BE2C (cell line): ENCODE measurements around the gene PDE3A.

ENCODE experiments used
- DNase-seq: peaks from one replicate; pipeline ENCODE4 v3.0.0-alpha.2; 2020
- H3K27me3 ChIP-seq: fragments of 250-450 bp; sonication (Bioruptor Pico); 2 replicates; pipeline ENCODE4 v1.5.1; 2020; ENCODE audit warnings: mild to moderate bottlenecking
- H3K36me3 ChIP-seq: fragments of 250-450 bp; sonication (Bioruptor Pico); 2 replicates; pipeline ENCODE4 v1.5.1; 2020; ENCODE audit warnings: mild to moderate bottlenecking
- H3K4me1 ChIP-seq: fragments of 250-450 bp; sonication (Bioruptor Pico); 2 replicates; pipeline ENCODE4 v1.5.1; 2020
- H3K4me3 ChIP-seq: 2 replicates; pipeline ENCODE4 v1.5.1; 2011; ENCODE audit warnings: low read depth, low read length
- H3K9me3 ChIP-seq: fragments of 250-450 bp; sonication (Bioruptor Pico); 2 replicates; pipeline ENCODE4 v1.5.1; 2020
- TF ChIP-seq, protein P1 (sequence below): IDR thresholded peaks from 2 replicates; pipeline ENCODE4 v1.5.1; 2012; ENCODE audit warnings: mild to moderate bottlenecking, low read depth, low read length

Gene PDE3A

DNA sequence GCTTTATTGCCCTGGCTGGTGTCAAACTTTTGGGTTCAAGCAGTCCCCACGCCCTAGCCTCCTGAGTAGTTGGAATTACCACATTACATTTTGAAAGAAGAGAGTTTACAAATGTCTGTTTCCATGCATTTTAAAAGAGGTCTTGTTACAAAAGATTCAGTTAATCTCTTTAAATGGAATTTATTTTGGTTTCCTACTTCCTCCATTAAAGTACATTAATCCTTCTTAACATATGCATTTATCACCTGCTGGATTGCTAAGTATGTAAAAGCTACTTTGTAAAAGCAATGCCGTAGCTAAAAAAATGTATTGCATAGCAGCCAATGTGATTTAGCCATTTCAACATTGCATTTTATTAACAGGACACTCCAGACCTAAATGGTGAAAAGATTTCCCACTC, 80.4 kb downstream of the PDE3A start:
- Histone ChIP-seq H3K27me3 (no peaks in the 10 kb centered on the region; the same call in 1 of the 2 replicates), H3K36me3 (no peaks in the 10 kb centered on the region), H3K4me3 (no peak overlapping the region), H3K4me1 (no peaks in the 10 kb centered on the region), H3K9me3 (no peaks in the 10 kb centered on the region)
- TF ChIP-seq, protein P1, sequence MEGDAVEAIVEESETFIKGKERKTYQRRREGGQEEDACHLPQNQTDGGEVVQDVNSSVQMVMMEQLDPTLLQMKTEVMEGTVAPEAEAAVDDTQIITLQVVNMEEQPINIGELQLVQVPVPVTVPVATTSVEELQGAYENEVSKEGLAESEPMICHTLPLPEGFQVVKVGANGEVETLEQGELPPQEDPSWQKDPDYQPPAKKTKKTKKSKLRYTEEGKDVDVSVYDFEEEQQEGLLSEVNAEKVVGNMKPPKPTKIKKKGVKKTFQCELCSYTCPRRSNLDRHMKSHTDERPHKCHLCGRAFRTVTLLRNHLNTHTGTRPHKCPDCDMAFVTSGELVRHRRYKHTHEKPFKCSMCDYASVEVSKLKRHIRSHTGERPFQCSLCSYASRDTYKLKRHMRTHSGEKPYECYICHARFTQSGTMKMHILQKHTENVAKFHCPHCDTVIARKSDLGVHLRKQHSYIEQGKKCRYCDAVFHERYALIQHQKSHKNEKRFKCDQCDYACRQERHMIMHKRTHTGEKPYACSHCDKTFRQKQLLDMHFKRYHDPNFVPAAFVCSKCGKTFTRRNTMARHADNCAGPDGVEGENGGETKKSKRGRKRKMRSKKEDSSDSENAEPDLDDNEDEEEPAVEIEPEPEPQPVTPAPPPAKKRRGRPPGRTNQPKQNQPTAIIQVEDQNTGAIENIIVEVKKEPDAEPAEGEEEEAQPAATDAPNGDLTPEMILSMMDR, result no peak
- no peak for DNase-seq

DNA sequence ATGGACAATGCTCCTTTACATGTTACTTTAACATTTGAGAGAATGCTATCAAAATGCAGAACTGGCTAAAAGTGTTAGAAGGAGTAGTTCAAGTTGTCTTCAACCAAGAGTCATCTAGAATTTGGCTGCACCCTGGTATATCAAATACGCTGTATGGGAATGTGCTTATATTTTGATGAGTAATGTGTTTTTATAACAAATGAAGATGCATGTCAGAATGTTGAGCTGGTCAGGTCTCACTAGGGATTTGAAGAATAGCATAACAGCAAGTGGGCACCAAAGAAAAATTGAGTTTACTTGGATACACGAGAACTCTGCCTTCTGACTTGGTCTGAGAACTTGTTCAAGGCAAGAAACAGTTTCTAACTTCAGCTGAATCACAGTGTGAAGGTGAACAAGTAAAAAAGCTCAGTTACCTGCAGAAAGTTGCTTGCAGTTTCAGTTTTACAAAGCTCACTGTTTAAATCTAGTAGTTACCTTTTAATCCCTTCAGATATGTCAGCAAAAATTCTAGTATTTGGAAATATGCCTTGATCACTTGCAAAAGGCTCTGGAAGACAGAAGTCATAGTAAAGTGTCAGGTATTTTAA, 82.3 kb downstream of the PDE3A start:
- no peaks in the 10 kb centered on the region for H3K9me3 ChIP-seq
- TF ChIP-seq, protein P1, result no peak
- H3K4me1 ChIP-seq, result no peaks in the 10 kb centered on the region
- no peak for DNase-seq
- H3K27me3 ChIP-seq, result no peaks in the 10 kb centered on the region; the same call in 1 of the 2 replicates
- H3K4me3 ChIP-seq, result no peak overlapping the region
- H3K36me3 ChIP-seq, result no peaks in the 10 kb centered on the region

DNA sequence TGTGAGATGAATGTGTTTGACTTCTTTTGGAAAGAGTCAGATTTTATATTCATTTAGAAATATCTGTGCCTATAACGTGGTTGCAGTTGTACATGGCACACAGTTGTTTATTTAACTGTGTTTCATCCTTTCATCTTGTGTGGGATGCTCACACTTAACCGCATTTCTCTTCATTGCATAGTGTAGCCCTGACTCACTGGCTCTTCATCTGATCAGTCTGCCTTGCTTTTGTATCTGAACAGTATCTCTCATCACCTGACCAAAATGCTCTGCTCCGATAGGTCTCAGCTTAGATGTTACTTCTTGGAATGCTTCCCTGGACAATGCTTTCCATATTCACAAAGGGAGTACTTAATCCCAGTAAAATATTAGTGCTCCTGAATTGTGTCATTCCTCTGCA, 83.4 kb downstream of the PDE3A start:
- Histone ChIP-seq H3K9me3 (no peaks in the 10 kb centered on the region), H3K4me3 (no peak overlapping the region), H3K27me3 (no peaks in the 10 kb centered on the region), H3K4me1 (no peaks in the 10 kb centered on the region), H3K36me3 (no peaks in the 10 kb centered on the region)
- no peak for DNase-seq
- TF ChIP-seq, protein P1, result no peak

DNA sequence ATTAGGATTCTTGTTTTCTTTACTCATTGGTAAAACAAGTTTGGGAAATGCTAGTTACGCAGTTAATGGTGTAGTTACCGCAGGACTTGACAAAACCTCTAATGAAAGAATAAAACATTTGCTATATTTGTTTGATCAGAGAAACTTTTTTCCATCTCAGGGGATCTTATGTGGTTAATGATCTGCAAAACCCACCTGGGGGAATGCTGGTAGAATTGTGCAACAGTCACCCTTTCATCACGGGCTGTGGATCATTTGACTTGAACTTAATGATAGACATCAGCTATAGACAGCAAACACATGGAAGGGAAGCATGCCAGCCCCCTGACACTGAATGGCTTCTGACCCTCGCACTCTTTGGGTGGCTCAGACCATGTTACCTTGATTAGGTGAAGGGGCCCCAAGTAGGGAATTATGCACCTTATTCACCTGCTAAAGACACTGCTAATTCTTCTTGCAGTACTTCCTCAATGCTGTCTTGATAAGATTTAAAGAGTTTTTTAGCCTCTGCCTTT, 84.2 kb downstream of the PDE3A start:
- TF ChIP-seq, protein P1, result no peak

DNA sequence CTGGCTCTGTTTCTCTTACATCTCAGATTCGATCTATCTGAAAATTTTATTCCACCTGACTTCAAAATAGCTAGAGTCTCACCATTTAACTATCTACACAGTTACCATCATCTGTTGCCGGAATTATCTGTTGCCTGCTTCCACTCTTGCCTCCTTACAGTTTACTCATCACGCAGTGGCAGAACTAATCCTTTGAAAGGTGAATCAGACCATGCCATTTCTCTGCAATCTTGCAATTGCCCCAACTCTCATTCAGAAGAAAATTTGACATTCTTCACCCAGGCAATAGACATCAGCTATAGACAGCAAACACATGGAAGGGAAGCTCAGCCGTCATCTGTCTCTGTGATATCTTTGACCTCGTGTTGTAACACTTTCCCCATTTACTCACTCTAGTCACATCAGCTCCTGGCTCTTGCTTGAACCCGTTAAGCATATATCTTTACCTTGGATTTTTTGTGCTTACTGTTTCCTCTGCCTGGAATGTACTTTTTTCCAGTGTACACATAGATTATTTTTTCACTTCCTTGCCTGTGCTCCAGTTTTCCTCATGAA, 85.5 kb downstream of the PDE3A start:
- DNase-seq, result no peak
- Histone ChIP-seq H3K9me3 (no peaks in the 10 kb centered on the region), H3K27me3 (no peaks in the 10 kb centered on the region), H3K4me3 (no peak overlapping the region), H3K4me1 (no peaks in the 10 kb centered on the region), H3K36me3 (no peaks in the 10 kb centered on the region)
- TF ChIP-seq, protein P1, result no peak

More for the DNA sequence above, 84.2 kb downstream of the PDE3A start:
- DNase-seq, result no peak
- H3K4me3 ChIP-seq, result no peak overlapping the region
- H3K4me1 ChIP-seq, result no peaks in the 10 kb centered on the region
- no peaks in the 10 kb centered on the region for H3K27me3 ChIP-seq
- H3K36me3 ChIP-seq, result no peaks in the 10 kb centered on the region
- H3K9me3 ChIP-seq, result no peaks in the 10 kb centered on the region

DNA sequence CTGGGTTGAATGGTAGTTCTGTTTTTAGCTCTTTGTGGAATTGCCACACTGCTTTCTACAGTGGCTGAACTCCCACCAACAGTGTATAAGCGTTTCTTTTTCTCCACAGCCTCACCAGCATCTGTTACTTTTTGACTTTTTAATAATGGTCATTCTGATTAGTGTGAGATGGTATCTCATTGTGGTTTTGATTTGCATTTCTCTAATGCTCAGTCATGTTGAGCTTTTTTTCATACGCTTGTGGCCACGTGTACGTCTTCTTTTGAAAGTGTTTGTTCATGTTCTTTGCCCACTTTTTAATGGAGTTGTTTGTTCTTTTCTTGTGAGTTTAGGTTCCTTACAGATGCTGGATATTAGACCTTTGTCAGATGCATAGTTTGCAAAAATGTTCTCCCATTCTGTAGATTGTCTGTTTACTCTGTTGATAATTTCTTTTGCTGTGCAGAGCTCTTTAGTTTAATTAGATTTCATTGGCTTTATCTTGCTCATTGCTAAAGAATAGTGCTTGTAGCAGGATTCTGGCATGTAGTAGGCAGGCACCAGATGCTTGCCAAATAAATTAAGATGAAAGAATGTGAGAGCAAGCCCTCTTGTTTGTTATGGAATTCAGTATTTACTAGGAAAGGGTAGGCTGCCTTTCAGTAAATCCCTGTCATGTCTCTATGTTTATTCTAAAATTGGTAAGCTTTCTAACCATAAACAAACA, 86.8 kb downstream of the PDE3A start:
- TF ChIP-seq, protein P1, result no peak
- no peak overlapping the region for H3K4me3 ChIP-seq
- no peak for DNase-seq

More for the DNA sequence above, 86.8 kb downstream of the PDE3A start:
- no peaks in the 10 kb centered on the region for H3K27me3 ChIP-seq
- no peaks in the 10 kb centered on the region for H3K9me3 ChIP-seq
- H3K4me1 ChIP-seq, result no peaks in the 10 kb centered on the region
- no peaks in the 10 kb centered on the region for H3K36me3 ChIP-seq
